ENCODE measurements around the gene FAM174C. TPM values are rescaled to one million over a fixed set of nuclear protein-coding genes. Genes with fewer than 3 reads are reported as not detected.

The FAM174C gene
- total and polyA plus RNA-seq, 2 donors, result 4.9 to 55.9 TPM

DNA sequence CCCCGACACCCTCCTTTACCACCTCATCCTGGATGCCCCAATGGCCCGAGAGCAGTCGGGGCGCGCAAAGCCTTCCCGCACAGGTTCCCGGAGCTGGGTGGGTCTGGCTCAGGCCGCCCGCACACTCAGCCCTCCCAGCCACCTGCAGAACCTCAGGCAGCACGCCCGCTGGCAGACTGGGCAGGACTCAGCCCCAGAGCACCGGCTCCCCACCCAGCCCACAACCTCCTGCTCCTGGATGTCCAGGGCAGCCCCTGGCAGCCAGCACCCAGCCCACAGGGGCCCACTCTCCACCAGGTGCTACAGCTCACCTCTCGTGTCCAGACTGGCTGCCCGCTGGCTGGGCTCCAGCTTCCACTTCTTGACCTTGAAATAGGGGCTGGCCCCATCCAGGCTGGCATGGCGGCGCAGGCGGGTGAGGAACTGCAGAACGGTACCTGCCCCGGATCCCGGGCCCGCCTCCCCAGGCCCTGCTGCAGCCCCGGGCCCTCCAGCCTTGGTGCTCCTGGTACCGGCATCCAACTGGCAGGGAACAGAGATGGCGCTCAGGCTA is 42.1 kb upstream of the FAM174C start:
- no peak overlapping the region for H3K27ac ChIP-seq (ENCODE audit: low read depth)
- WGBS, result 86% methylated on average over 24 of the region's 24 CpGs

DNA sequence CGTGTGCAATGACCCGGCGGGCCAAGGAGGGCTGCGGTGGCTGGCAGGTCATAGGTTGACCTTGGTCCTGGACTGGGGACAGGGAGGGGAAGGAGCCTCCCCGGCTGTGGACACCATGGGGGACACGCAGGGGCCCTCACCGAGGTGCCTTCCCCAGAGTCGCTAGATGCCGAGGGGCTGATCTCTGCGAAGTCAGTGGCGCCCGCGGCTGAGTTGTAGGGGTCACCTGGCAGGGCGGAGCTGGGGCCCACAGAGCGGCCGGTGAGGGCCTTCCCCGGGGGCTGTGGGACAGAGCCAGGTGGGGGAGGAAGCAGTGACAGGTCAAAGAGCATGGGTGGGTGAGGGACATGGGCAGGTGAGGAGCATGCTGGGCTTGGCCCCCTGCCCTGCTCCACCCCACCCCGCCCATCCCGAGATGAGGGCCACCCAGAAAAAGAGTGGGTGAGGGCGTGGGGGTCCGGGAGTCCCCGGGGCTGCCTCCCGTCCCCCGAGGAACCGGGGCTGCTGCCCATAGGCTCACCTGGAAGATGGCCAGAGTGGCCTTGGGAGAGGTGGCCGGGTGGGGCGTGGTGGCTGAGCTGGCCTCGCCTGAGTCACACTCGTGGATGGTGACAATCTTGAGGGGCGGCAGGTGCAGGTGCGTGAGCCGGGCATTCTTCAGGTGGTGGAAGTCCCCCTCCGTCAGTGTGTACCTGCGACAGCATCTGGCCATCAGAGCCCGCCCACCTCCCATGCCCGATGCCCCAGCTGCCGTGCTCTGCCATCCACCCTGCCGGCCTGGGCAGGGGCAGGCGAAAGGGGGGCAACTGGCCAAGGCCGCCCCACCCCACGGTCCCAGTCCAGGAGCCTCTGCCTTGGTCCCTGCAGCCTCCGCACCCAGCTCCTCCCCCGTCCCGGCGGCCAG is 41.0 kb upstream of the FAM174C start:
- H3K36me3 ChIP-seq (ENCODE audit: insufficient read depth), result no peaks in the 10 kb centered on the region
- H3K4me3 ChIP-seq (ENCODE audit: low read depth, low read length), result no peak overlapping the region
- no peak overlapping the region for H3K27ac ChIP-seq (ENCODE audit: low read depth)
- DNase-seq (ENCODE audit: extremely low spot score), result no peak
- no peaks in the 10 kb centered on the region for H3K4me1 ChIP-seq (ENCODE audit: insufficient read depth)
- 94% methylated on average over 45 of the region's 45 CpGs for WGBS

More for the DNA sequence above, 42.1 kb upstream of the FAM174C start:
- Histone ChIP-seq H3K36me3 (ENCODE audit: insufficient read depth) (no peaks in the 10 kb centered on the region), H3K4me1 (ENCODE audit: insufficient read depth) (no peaks in the 10 kb centered on the region), H3K4me3 (ENCODE audit: low read depth, low read length) (no peak overlapping the region)
- DNase-seq (ENCODE audit: extremely low spot score), result no peak

DNA sequence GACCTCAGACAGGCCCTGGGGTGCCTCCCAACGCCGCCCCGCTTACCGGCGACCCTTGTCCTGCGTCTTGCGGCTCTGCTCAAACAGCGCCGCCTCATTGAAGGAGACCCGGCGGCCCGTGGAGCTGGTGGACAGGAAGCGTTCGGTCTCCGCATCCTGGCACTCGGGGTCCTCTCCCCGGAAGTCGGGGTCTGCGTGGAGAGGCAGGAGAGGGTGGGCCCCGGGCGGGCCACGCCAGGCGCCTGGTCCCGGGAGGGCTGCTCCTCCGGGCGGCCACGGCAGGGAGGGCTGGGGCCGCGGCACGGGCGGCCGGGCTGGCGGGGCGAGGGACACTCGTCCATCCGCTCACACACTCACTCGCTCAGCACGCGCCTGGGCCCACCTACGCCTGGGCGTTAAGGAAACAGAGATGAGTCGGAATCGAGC is 40.4 kb upstream of the FAM174C start:
- no peak for DNase-seq (ENCODE audit: extremely low spot score)
- no peak overlapping the region for H3K27ac ChIP-seq (ENCODE audit: low read depth)
- 94% methylated on average over 43 of the region's 43 CpGs for WGBS
- H3K36me3 ChIP-seq (ENCODE audit: insufficient read depth), result no peaks in the 10 kb centered on the region
- no peak overlapping the region for H3K4me3 ChIP-seq (ENCODE audit: low read depth, low read length)
- no peaks in the 10 kb centered on the region for H3K4me1 ChIP-seq (ENCODE audit: insufficient read depth)

DNA sequence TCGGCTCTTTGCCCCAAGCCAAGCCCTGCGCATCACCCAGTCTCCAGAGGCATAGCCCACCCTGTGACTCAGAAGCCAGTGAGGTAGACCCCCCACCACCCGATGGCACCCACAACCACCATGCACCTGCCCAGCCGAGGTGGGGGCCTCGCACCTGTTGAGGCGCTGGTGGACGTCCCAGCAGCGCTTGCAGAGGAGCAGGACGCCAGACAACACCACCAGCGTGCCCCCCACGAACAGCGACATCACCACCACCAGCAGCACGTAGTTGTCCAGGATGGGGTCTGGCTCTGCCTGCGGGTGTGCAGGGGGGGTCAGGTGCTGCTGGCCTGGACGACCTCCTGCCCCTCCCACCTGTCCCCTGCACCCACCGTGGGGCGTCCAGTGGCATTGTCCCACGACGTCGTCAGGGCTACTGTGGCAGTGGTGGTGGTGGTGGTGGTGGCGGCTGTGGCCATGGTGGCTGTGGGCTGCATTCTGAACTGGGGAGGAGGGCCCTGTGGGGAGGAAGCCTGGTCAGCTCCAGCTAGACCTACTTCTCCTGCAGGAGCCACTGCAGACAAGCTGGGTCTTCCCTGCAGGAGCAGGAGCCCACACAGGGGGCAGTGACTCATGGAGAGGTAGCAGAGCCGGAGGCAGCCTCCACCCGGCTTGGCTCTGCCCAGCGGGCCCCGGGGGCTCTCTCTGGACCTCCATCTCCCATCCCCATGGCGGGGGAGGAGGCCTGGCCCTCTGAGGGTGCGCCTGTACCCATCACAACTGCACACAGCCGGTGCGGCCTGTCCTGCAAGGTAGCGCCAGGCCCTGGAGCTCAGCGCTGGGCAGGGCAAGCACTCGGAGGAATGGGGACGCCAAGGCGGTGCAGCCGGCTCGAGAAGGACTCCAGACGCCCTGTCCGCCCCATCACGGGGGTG is 39.4 kb upstream of the FAM174C start:
- Histone ChIP-seq H3K4me1 (ENCODE audit: insufficient read depth) (no peaks in the 10 kb centered on the region), H3K36me3 (ENCODE audit: insufficient read depth) (no peaks in the 10 kb centered on the region), H3K4me3 (ENCODE audit: low read depth, low read length) (no peak overlapping the region), H3K27ac (ENCODE audit: low read depth) (no peak overlapping the region)
- WGBS, result 78% methylated on average over 39 of the region's 39 CpGs
- DNase-seq (ENCODE audit: extremely low spot score), result no peak

DNA sequence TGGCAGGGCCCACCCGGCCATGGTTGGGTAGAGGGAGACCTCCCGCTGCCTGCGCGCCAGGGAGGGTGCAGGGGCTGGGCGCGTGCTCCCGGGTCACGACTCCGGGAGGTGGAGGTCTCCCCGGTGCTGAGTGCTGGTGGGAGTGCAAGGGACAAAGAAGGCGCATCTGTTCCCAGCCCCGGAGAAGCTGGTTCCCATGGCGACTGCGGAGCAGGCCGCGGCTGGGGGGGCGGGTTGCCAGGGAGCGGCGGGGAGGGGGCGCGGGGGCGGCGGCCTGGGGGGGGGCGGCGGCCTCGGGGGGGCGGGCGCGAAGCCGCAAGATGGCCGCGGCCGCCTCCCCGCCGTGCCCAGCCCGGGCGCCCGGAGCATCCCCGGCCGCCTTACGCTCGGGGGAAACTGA is 38.8 kb upstream of the FAM174C start:
- H3K4me1 ChIP-seq (ENCODE audit: insufficient read depth), result no peaks in the 10 kb centered on the region
- WGBS, result 11% methylated on average over 42 of the region's 42 CpGs

DNA sequence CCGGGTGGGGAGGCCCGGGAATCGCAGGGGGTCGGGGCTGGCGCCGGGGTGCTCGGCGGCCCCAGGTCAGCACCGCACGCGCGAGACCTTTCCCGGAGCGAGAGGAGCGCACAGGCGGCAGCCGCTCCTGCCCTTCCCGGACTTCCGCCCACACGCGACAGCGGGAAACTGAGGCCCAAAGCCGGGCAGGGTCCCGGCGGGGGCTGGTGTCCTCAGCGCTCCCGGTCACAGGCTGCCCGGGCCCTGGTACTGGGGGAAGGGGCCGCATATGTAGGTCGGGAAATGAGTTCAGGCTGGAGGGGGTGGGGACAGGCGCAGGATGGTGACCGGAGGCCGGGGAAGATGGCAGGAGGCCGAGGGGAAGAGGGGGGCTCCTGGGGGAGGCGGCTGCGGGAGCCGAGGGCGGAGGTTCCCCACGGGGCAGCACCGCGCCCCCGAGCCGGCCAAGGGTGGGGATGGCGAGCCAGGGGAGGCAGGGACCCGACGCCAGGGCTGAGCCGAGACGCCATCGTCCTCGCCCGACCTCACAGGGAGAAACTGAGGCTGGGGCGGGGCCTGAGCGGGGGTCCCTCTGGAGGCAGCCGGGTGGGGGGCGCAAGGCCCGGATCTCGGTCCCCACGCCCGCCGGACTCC is 38.2 kb upstream of the FAM174C start:
- no peak for DNase-seq (ENCODE audit: extremely low spot score)
- Histone ChIP-seq H3K4me1 (ENCODE audit: insufficient read depth) (no peaks in the 10 kb centered on the region), H3K4me3 (ENCODE audit: low read depth, low read length) (peak overlapping the region; percentile 46), H3K27ac (ENCODE audit: low read depth) (no peak overlapping the region), H3K36me3 (ENCODE audit: insufficient read depth) (no peaks in the 10 kb centered on the region)
- WGBS, result 1% methylated on average over 60 of the region's 60 CpGs

More for the DNA sequence above, 38.8 kb upstream of the FAM174C start:
- Histone ChIP-seq H3K27ac (ENCODE audit: low read depth) (no peak overlapping the region), H3K4me3 (ENCODE audit: low read depth, low read length) (peak overlapping the region; percentile 46), H3K36me3 (ENCODE audit: insufficient read depth) (no peaks in the 10 kb centered on the region)
- DNase-seq (ENCODE audit: extremely low spot score), result no peak

DNA sequence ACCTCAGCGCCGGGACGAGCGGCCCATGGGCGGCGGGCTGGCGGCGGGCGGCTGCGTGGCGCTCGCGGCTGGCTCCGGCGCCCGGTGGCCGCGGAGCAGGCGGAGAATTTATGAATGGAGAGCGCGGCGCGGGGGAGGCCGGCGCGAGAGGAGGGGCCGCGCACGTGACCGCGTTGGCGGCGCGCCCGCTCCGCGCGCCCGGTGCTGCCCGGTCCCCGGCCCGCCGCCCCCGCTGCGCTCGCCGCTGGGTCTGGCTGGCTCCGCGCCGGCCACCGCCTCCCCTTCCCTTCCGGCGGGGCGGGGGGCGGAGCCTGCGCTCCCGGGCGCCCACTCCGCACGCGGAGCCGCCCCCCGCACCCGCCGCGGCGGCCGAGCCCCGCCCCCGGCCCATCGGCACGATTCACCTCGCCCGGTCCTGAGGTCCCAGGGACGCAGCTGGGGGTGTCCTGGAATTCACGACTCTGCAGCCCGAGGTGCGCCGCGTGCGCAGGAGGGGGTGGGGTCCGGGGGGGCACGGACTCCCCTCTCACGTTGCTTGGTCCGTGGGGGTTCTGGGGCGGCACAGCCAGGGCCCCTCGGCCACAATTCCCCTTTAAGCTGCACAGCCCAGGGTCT is 37.5 kb upstream of the FAM174C start, which contains the start of gene CBARP:
Gene CBARP (minus strand): TSS at position 252 of the 615 bp plus-strand sequence. CDS start 1,905 bp downstream, outside the sequence.
- no peak for DNase-seq (ENCODE audit: extremely low spot score)
- Histone ChIP-seq H3K27ac (ENCODE audit: low read depth) (no peak within 1 kb of the TSS), H3K4me3 (ENCODE audit: low read depth, low read length) (peak within 1 kb of the TSS; percentile 46), H3K4me1 (ENCODE audit: insufficient read depth) (no peaks in the 10 kb centered on the region), H3K36me3 (ENCODE audit: insufficient read depth) (no peaks in the 10 kb centered on the region)
- under 1% methylated on average over 84 of the region's 87 CpGs for WGBS

DNA sequence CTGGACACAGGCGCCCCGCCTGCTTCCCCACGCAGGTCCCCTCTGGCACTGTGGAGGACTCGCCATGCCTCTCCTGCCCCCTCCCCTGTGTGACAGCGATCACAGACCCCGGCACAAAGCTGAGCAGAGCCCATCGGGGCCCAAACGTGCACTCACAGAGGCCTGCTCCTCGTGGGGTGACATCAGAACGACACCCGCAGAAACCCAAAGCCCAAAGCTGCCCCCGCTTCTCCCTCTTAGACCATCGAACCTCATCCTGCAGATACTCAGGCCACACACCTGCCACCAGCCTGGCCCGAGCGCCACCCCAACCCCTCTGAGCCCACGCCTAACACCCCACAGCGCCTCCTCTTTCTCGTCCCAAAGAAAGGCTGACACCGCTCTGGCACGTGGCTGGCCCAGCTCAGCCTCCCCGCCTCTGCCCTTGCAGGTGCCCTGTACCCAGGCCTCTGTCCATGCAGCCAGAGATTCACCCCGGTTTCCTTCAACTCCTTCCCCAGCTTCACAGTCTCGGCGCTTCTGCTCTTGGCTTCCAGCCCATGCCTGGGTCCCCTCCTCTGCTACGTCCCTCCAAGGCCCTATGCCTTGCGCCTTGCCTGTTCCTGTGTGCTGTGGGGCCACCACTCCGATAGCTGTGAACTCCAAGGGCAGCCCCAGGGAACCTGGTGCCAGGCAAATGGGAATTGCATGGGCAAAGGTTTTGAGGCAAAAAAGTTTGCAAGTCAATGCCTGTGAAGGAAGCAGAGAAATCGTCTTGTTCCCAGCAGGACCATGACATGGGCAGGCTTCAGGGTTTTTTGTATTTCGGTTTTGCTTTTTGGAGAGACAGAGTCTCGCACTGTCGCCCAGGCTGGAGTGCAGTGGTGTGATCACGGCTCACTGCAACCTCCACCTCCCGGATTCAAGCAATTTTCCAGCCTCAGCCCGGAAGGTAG is 36.7 kb upstream of the FAM174C start:
- H3K4me1 ChIP-seq (ENCODE audit: insufficient read depth), result no peaks in the 10 kb centered on the region
- WGBS, result 59% methylated on average over 34 of the region's 34 CpGs

DNA sequence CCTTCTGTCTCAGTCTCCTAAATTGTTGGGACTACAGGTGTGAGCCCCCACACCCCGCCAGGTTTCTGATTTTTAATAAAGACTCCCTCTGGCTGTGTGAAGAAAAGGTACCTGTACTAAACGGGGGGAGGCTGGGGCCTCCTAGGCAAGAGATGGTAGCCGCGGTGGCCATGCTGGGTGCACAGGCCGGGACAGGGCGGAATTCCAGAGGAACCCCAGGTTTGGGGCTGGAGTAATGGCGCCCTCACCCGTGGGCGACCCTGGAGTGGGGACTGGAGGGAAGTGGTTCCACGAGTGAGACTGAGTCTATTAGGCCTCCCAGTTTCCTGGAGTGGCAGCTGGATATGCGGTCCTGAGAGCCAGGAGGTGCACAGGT is 35.9 kb upstream of the FAM174C start:
- H3K4me1 ChIP-seq (ENCODE audit: insufficient read depth), result no peaks in the 10 kb centered on the region
- WGBS, result 85% methylated on average over 11 of the region's 11 CpGs
- no peaks in the 10 kb centered on the region for H3K36me3 ChIP-seq (ENCODE audit: insufficient read depth)
- DNase-seq (ENCODE audit: extremely low spot score), result no peak
- no peak overlapping the region for H3K4me3 ChIP-seq (ENCODE audit: low read depth, low read length)
- no peak overlapping the region for H3K27ac ChIP-seq (ENCODE audit: low read depth)

More for the DNA sequence above, 36.7 kb upstream of the FAM174C start:
- no peak for DNase-seq (ENCODE audit: extremely low spot score)
- Histone ChIP-seq H3K27ac (ENCODE audit: low read depth) (no peak overlapping the region), H3K4me3 (ENCODE audit: low read depth, low read length) (peak overlapping the region; percentile 46), H3K36me3 (ENCODE audit: insufficient read depth) (no peaks in the 10 kb centered on the region)

DNA sequence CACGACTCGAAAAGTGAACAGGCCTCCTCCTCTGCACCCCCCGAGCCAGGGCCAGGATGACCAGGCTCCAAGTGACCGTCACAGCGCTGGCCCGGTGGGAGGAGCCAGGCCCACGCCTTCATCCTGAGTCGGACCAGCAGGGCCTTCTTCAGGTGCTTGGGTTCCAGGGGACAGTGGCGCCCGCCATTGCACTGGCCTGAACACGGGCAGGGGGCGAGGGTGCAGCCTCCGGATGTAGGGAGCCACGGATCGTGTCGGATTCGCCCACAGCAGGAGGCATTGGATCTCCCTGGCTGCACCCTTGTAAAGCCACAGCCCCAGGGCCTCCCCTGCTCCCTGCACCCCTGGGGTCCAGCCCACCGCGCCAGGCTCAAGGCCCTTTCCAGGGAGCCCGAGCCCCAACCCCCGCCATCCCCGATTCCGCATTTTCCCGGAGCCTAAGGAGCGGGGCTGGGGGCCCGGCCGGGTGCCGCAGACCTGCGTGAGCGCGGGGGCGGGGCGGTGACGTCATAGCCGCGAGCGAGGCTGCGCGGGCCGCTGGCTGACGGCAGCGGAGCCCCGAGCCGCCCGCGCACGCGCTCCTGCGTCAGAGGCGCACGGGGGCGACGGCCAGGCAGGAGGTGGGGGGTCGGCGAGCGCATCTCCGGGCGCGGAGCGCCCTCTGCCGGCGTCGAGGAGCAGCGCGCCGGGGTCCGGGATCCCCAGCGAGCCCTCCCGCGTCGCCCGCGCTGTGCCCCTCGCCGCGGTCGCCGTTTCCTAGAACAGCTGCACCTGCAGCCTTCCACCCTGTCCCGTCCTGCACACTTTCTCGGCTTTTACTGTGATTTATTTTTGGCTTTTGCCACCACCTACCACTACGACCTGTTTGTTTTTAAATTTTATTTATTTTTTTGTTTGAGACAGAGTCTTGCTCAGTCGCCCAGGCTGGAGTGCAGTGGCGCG is 35.3 kb upstream of the FAM174C start:
- WGBS, result 10% methylated on average over 84 of the region's 84 CpGs
- no peaks in the 10 kb centered on the region for H3K36me3 ChIP-seq (ENCODE audit: insufficient read depth)
- H3K4me3 ChIP-seq (ENCODE audit: low read depth, low read length), result peak overlapping the region; percentile 8
- no peak for DNase-seq (ENCODE audit: extremely low spot score)
- peak overlapping the region; percentile 76 for H3K27ac ChIP-seq (ENCODE audit: low read depth)
- no peaks in the 10 kb centered on the region for H3K4me1 ChIP-seq (ENCODE audit: insufficient read depth)

DNA sequence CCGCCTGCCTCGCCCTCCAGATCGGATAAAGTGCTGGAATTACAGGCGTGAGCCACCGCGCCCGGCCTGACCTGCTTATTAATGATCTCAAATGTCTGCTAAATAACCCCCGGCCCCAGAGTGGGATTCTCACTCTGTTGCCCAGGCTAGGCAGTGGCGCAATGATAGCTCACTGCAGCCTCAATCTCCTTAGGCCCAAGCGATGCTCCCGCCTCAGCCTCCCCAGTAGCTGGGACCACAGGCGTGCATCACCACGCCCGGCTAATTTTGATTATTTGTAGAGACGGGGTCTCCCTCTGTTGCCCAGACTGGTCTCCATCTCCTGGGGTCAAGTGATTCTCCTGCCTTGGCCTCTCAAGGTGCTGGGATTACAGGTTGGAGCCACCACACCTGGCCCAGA is 34.4 kb upstream of the FAM174C start:
- Histone ChIP-seq H3K4me1 (ENCODE audit: insufficient read depth) (peaks cover 3% of the 10 kb centered on the region), H3K36me3 (ENCODE audit: insufficient read depth) (no peaks in the 10 kb centered on the region), H3K4me3 (ENCODE audit: low read depth, low read length) (no peak overlapping the region), H3K27ac (ENCODE audit: low read depth) (no peak overlapping the region)
- DNase-seq (ENCODE audit: extremely low spot score), result no peak
- WGBS, result 61% methylated on average over 15 of the region's 15 CpGs

Measured in urinary bladder (tissue), 4 donors.